ENCODE data around the gene ERAP2. TPM values are rescaled to one million over a fixed set of nuclear protein-coding genes. Genes with fewer than 3 reads are reported as not detected.
A peak's percentile ranks its signal among the peaks of the same experiment; 100 is the strongest.

Gene ERAP2
- total and polyA plus RNA-seq, 7 donors: 0.23 to 6.4 (median 3.0) TPM

DNA sequence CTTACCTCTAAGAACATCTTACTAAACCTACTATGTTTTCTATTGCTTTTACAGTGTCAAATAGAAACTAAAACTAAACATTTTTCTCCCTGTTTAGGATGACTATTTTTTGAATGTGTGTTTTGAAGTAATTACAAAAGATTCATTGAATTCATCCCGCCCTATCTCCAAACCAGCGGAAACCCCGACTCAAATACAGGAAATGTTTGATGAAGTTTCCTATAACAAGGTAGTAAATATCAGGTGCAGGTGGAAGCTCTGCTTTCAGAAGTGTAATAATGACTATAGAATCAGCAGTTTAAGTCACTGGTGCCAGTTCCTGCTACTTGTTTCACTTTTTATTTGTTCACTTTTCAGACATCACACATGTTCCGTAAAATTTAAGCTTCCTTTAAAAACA, 20.0 kb downstream of the ERAP2 start:
- ATAC-seq (no peak), DNase-seq (no peak)
- Histone ChIP-seq H3K27me3 (ENCODE audit: insufficient read depth in 3 of 3, low read length in 2 of 3) (no peaks in the 10 kb centered on the region), H3K4me1 (no peaks in the 10 kb centered on the region), H3K4me3 (no peak overlapping the region), H3K36me3 (ENCODE audit: insufficient read depth in 1 of 2, low read depth in 1 of 2) (peaks cover 0 to 20% of the 10 kb centered on the region in 2 donors), H3K9me3 (no peaks in the 10 kb centered on the region), H3K27ac (no peak overlapping the region)
- WGBS, 3 donors: 71 to 76% (median 72%) methylated on average over 4 of the region's 4 CpGs
- intact Hi-C loops (cut with DNase I): no loop called here
- TF ChIP-seq, protein P1, sequence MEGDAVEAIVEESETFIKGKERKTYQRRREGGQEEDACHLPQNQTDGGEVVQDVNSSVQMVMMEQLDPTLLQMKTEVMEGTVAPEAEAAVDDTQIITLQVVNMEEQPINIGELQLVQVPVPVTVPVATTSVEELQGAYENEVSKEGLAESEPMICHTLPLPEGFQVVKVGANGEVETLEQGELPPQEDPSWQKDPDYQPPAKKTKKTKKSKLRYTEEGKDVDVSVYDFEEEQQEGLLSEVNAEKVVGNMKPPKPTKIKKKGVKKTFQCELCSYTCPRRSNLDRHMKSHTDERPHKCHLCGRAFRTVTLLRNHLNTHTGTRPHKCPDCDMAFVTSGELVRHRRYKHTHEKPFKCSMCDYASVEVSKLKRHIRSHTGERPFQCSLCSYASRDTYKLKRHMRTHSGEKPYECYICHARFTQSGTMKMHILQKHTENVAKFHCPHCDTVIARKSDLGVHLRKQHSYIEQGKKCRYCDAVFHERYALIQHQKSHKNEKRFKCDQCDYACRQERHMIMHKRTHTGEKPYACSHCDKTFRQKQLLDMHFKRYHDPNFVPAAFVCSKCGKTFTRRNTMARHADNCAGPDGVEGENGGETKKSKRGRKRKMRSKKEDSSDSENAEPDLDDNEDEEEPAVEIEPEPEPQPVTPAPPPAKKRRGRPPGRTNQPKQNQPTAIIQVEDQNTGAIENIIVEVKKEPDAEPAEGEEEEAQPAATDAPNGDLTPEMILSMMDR (IDR thresholded peaks at IDR 0.05): no peak

DNA sequence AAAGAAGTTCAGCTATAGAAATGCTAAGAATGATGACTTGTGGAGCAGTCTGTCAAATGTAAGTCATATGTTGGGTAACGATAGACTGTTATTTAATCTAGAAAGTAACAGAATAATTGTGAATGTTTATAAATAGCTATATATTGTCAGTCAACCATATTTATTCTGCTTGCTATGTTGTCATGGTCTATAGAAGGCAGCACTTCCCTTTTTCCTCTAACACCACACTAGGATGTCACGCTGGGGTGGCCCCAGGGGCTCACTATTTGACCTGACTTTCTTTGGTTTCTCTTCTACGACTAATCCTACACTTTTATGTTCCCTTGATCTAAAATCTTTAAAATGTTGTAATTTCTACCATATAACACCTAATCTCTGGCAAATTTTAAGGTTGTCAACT, 20.5 kb downstream of the ERAP2 start:
- ATAC-seq: peak in 2 of 4 donors; percentile 53 to 55
- H3K4me1 ChIP-seq: no peaks in the 10 kb centered on the region
- no peaks in the 10 kb centered on the region for H3K27me3 ChIP-seq (ENCODE audit: insufficient read depth in 3 of 3, low read length in 2 of 3)
- 39 to 83% (median 40%) methylated on average over 3 of the region's 3 CpGs for WGBS, 3 donors
- no peak overlapping the region for H3K27ac ChIP-seq
- H3K4me3 ChIP-seq: no peak overlapping the region
- intact Hi-C loops (cut with DNase I): no loop called here
- H3K9me3 ChIP-seq: no peaks in the 10 kb centered on the region
- H3K36me3 ChIP-seq (ENCODE audit: insufficient read depth in 1 of 2, low read depth in 1 of 2): peaks cover 0 to 24% of the 10 kb centered on the region in 2 donors
- DNase-seq: no peak
- TF ChIP-seq, protein P1 (IDR thresholded peaks at IDR 0.05): no peak

DNA sequence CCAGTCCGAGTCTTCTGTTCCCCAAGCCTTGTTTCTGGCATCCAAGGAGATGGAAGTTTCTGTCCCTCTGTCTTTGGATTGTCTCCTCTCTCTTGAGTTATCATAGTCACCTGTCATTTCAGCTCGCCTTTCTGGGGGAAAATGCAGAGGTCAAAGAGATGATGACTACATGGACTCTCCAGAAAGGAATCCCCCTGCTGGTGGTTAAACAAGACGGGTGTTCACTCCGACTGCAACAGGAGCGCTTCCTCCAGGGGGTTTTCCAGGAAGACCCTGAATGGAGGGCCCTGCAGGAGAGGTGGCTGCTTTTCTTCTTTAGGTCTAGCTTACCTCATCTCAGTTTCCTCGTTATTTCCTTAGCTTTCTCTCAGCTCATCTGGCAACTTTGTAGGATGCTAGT, 25.1 kb downstream of the ERAP2 start:
- TF ChIP-seq, protein P1 (IDR thresholded peaks at IDR 0.05): peak; percentile 9
- WGBS, 3 donors: 83 to 92% (median 84%) methylated on average over 6 of the region's 6 CpGs
- DNase-seq (no peak), ATAC-seq (no peak)
- Histone ChIP-seq H3K9me3 (no peaks in the 10 kb centered on the region), H3K36me3 (ENCODE audit: insufficient read depth in 1 of 2, low read depth in 1 of 2) (peaks cover 0 to 38% of the 10 kb centered on the region in 2 donors), H3K27ac (no peak overlapping the region), H3K27me3 (ENCODE audit: insufficient read depth in 3 of 3, low read length in 2 of 3) (no peaks in the 10 kb centered on the region), H3K4me1 (no peaks in the 10 kb centered on the region), H3K4me3 (no peak overlapping the region)
- intact Hi-C loops (cut with DNase I): no loop called here

DNA sequence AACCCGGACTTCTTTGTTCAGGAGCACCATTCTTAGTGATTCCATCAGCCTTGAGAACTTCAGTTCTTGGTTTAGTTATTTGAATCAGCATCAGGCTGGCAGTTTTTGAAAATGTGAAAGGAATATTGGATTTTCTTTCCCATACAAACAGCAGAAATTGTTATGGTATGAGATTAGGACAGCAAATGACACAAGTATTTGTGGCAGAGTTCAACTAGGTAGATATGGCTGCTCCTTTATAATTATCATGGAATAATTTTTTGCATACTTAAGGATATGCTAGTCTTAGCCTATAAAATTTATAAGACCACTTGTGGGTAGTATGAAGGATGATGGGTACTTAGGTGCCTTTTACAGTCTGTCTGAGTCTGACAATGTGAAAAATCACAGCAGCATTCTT, 25.5 kb downstream of the ERAP2 start:
- intact Hi-C loops (cut with DNase I): no loop called here
- Histone ChIP-seq H3K36me3 (ENCODE audit: insufficient read depth in 1 of 2, low read depth in 1 of 2) (peaks cover 0 to 35% of the 10 kb centered on the region in 2 donors), H3K9me3 (no peaks in the 10 kb centered on the region), H3K4me1 (no peaks in the 10 kb centered on the region), H3K4me3 (no peak overlapping the region), H3K27ac (no peak overlapping the region), H3K27me3 (ENCODE audit: insufficient read depth in 3 of 3, low read length in 2 of 3) (no peaks in the 10 kb centered on the region)
- WGBS, 3 donors: 90 to 93% (median 91%) methylated on average over 1 of the region's 1 CpG
- DNase-seq (no peak), ATAC-seq (no peak)
- TF ChIP-seq, protein P1 (IDR thresholded peaks at IDR 0.05): no peak

DNA sequence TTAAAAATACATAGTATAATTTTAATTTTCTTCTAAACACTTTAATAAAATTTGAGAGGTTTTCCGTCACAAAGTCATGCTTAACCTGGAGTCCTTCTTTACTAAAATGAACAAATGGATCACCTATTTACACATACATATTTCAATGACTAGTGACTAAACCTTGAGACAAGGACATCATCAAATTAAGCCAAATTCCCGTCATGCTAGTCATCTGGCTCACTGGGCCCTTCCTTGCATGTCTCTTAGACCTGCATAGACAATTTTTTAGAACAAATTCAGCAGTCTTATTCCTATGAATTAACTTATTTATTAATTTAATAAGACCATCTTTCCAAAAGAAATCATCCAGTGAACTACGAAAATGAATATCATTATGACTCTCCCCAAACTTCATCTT, 26.6 kb downstream of the ERAP2 start:
- 92 to 97% (median 96%) methylated on average over 3 of the region's 3 CpGs for WGBS, 3 donors
- H3K9me3 ChIP-seq: no peaks in the 10 kb centered on the region
- intact Hi-C loops (cut with DNase I): no loop called here
- peaks cover 0 to 31% of the 10 kb centered on the region in 2 donors for H3K36me3 ChIP-seq (ENCODE audit: insufficient read depth in 1 of 2, low read depth in 1 of 2)
- TF ChIP-seq, protein P1 (IDR thresholded peaks at IDR 0.05): no peak
- H3K4me1 ChIP-seq: no peaks in the 10 kb centered on the region
- DNase-seq (no peak), ATAC-seq (no peak)
- no peaks in the 10 kb centered on the region for H3K27me3 ChIP-seq (ENCODE audit: insufficient read depth in 3 of 3, low read length in 2 of 3)
- no peak overlapping the region for H3K27ac ChIP-seq
- no peak overlapping the region for H3K4me3 ChIP-seq

Measured in psoas muscle (tissue), 8 donors.